ENCODE measurements around the gene TEX264. TPM values are rescaled to one million over a fixed set of nuclear protein-coding genes. Genes with fewer than 3 reads are reported as not detected.

Gene TEX264
- total RNA-seq, 1 donor from 2014 or later, result 36.2 TPM

GRCh38 chr3:51687431-51688205 lies 16.6 kb downstream of the TEX264 start:
- intact Hi-C loops (cut with micrococcal nuclease), result no loop called here
- peak; percentile 78 for DNase-seq
- peak; percentile 76 for ATAC-seq

- no peak for DNase-seq
- no peak for ATAC-seq
- intact Hi-C loops (cut with micrococcal nuclease), result no loop called here
Measured at GRCh38 chr3:51688206-51688600, 17.2 kb downstream of the TEX264 start.

- intact Hi-C loops (cut with micrococcal nuclease), result no loop called here
- DNase-seq, result no peak
- peak; percentile 18 for ATAC-seq
Measured at GRCh38 chr3:51691021-51691420, 20.0 kb downstream of the TEX264 start.

GRCh38 chr3:51691949-51692348 lies 20.9 kb downstream of the TEX264 start:
- intact Hi-C loops (cut with micrococcal nuclease), result no loop called here
- ATAC-seq (no peak), DNase-seq (no peak)

- DNase-seq, result no peak
- ATAC-seq, result no peak
- intact Hi-C loops (cut with micrococcal nuclease), result no loop called here
Measured at GRCh38 chr3:51692980-51693395, 21.9 kb downstream of the TEX264 start.

- intact Hi-C loops (cut with micrococcal nuclease), result no loop called here
- ATAC-seq (no peak), DNase-seq (no peak)
Measured at GRCh38 chr3:51696954-51697353, 25.9 kb downstream of the TEX264 start.

- no peak for DNase-seq
- intact Hi-C loops (cut with micrococcal nuclease), result no loop called here
- peak; percentile 28 for ATAC-seq
Measured at GRCh38 chr3:51698209-51698608, 27.2 kb downstream of the TEX264 start.

- intact Hi-C loops (cut with micrococcal nuclease), result no loop called here
- ATAC-seq, result no peak
- DNase-seq, result no peak
Measured at GRCh38 chr3:51700403-51700802, 29.4 kb downstream of the TEX264 start.

GRCh38 chr3:51702156-51702555 lies 31.1 kb downstream of the TEX264 start:
- DNase-seq (no peak), ATAC-seq (no peak)
- intact Hi-C loops (cut with micrococcal nuclease), result no loop called here

- DNase-seq, result no peak
- ATAC-seq, result no peak
- intact Hi-C loops (cut with micrococcal nuclease), result no loop called here
Measured at GRCh38 chr3:51703068-51703760, 32.2 kb downstream of the TEX264 start.

GRCh38 chr3:51703761-51704510 lies 32.9 kb downstream of the TEX264 start:
- no peak for ATAC-seq

GRCh38 chr3:51704511-51704950 lies 33.5 kb downstream of the TEX264 start:
- ATAC-seq (no peak), DNase-seq (no peak)
- intact Hi-C loops (cut with micrococcal nuclease), result no loop called here

More at GRCh38 chr3:51703761-51704510, 32.9 kb downstream of the TEX264 start:
- intact Hi-C loops (cut with micrococcal nuclease), result no loop called here
- no peak for DNase-seq

GRCh38 chr3:51705276-51706020 lies 34.4 kb downstream of the TEX264 start:
- intact Hi-C loops (cut with micrococcal nuclease), result no loop called here
- no peak for DNase-seq
- no peak for ATAC-seq

- no peak for ATAC-seq
- DNase-seq, result no peak
- intact Hi-C loops (cut with micrococcal nuclease), result no loop called here
Measured at GRCh38 chr3:51706021-51706485, 35.0 kb downstream of the TEX264 start.

GRCh38 chr3:51706788-51707731 lies 36.0 kb downstream of the TEX264 start, which contains the start of gene GRM2:
Gene GRM2, plus strand, starts transcription at chr3:51707068. Its CDS starts 1,916 bp downstream, at chr3:51708984.
- intact Hi-C loops (cut with micrococcal nuclease), result no loop called here
- peak; percentile 86 for DNase-seq

GRCh38 chr3:51708216-51708845 lies 37.3 kb downstream of the TEX264 start:
- no peak for DNase-seq
- no peak for ATAC-seq
- intact Hi-C loops (cut with micrococcal nuclease), result no loop called here

More at GRCh38 chr3:51706788-51707731, 36.0 kb downstream of the TEX264 start, which contains the start of gene GRM2:
- ATAC-seq, result peak; percentile 94

- ATAC-seq (no peak), DNase-seq (no peak)
- intact Hi-C loops (cut with micrococcal nuclease), result no loop called here
Measured at GRCh38 chr3:51709004-51709420, 38.0 kb downstream of the TEX264 start.

Measured in left ventricle myocardium superior (tissue), 1 donor.